Fibroblast of lung (primary cell): Measurements from ENCODE around the gene GPRIN3. TPM values are rescaled to one million over a fixed set of nuclear protein-coding genes. Genes with fewer than 3 reads are reported as not detected.

Source experiments
- DNase-seq, 2 donors: peaks; one replicate each; pipeline versions ENCODE4 v3.0.0 to v3.0.0-alpha.2; 2010; ENCODE audit warnings: low read depth in 2 of 2
- H2AFZ ChIP-seq: 2 replicates; pipeline ENCODE4 v1.5.1; 2012; ENCODE audit warnings: low read length, control low read depth, inconsistent platforms
- H3K27ac ChIP-seq: 2 replicates; pipeline ENCODE4 v1.5.1; 2011; ENCODE audit warnings: low read length, control low read depth; ENCODE audit not compliant: insufficient read depth
- H3K27me3 ChIP-seq: 2 replicates; pipeline ENCODE4 v1.5.1; 2011; ENCODE audit warnings: mild to moderate bottlenecking, low read length; ENCODE audit not compliant: control insufficient read depth, insufficient read depth
- H3K36me3 ChIP-seq: 2 replicates; pipeline ENCODE4 v1.5.1; 2011; ENCODE audit warnings: low read length; ENCODE audit not compliant: control insufficient read depth, insufficient read depth
- H3K4me1 ChIP-seq: 2 replicates; pipeline ENCODE4 v1.5.1; 2011; ENCODE audit warnings: low read length; ENCODE audit not compliant: control insufficient read depth, insufficient read depth; ENCODE audit errors: extremely low read depth
- H3K4me2 ChIP-seq: 2 replicates; pipeline ENCODE4 v1.5.1; 2011; ENCODE audit warnings: low read length, control low read depth; ENCODE audit not compliant: insufficient read depth; ENCODE audit errors: extremely low read depth
- H3K4me3 ChIP-seq, 4 experiments: fragments of 200-600 bp in 1 of 4; sonication (generic) in 1 of 4; replicated peaks in 1 of 4; 2 replicates each; pipeline ENCODE4 v1.5.1; 2011 to 2016; ENCODE audit warnings: low read length in 4 of 4, low read depth in 3 of 4, mild to moderate bottlenecking in 3 of 4, control low read depth in 2 of 4, inconsistent platforms in 1 of 4, mixed read lengths in 1 of 4; ENCODE audit not compliant: insufficient read depth in 1 of 4; ENCODE audit errors: control extremely low read depth in 1 of 4
- H3K79me2 ChIP-seq: 2 replicates; pipeline ENCODE4 v1.5.1; 2012; ENCODE audit warnings: mild to moderate bottlenecking, low read length, inconsistent platforms; ENCODE audit not compliant: control insufficient read depth, insufficient read depth
- H3K9ac ChIP-seq: 2 replicates; pipeline ENCODE4 v1.5.1; 2011; ENCODE audit warnings: mild to moderate bottlenecking, low read length, control low read depth; ENCODE audit not compliant: insufficient read depth
- H3K9me3 ChIP-seq: 2 replicates; pipeline ENCODE4 v1.5.1; 2012; ENCODE audit warnings: low read depth, low read length; ENCODE audit not compliant: control insufficient read depth, insufficient read depth
- H4K20me1 ChIP-seq: 2 replicates; pipeline ENCODE4 v1.5.1; 2011; ENCODE audit warnings: low read length; ENCODE audit not compliant: control insufficient read depth, insufficient read depth; ENCODE audit errors: extremely low read depth
- CTCF ChIP-seq, 2 donors: IDR thresholded peaks in 1 of 2; conservative IDR thresholded peaks in 1 of 2; 1 replicate in 1 of 2; 2 replicates in 1 of 2; pipeline ENCODE4 v1.5.1; 2011 to 2012; ENCODE audit warnings: low read length in 2 of 2, control low read depth in 1 of 2, inconsistent platforms in 1 of 2, low read depth in 1 of 2, mild to moderate bottlenecking in 1 of 2
- EZH2 ChIP-seq: IDR thresholded peaks from 2 replicates; pipeline ENCODE4 v1.5.1; 2012; ENCODE audit warnings: low read length, control low read depth, mild to moderate bottlenecking; ENCODE audit errors: missing control alignments
- polyA plus RNA-seq, 2 donors: library from polyadenylated mRNA; depleted of rRNA in 1 of 2; stranded (reverse) in 1 of 2; unstranded in 1 of 2; fragments of >200 nt; gene quantifications; 2 replicates each; pipeline ENCODE4 v1.2.1, GENCODE V29; 2011 to 2012; ENCODE audit warnings: missing spikeins in 1 of 2
- total RNA-seq: library from RNA; depleted of rRNA; stranded (reverse); fragments of >200 nt; gene quantifications from 2 replicates; pipeline ENCODE4 v1.2.1, GENCODE V29; 2014

The GPRIN3 gene
- total and polyA plus RNA-seq, 2 donors (not counting 1 experiment from before 2014, with no cell fraction given), result under 0.01 to 0.01 TPM

DNA sequence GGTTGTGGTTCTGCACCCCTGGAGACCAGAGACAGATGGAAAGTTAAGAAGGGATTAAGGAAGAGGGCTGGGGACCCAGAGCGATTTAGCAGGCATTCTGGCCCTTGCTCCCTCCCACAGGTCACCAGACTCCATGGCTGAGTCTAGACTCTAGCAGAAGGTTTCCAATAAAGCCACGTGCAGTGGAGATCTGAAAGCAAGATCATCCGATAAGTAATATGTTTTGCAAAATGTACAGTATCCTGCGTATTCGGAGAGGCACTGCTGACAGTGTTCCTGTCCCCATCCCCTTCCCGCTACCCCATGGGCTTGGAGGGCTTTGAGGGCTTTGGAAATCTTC, 531 bp upstream of the GPRIN3 start:
- no peaks in the 10 kb centered on the region for H3K9me3 ChIP-seq
- no peaks in the 10 kb centered on the region for H3K36me3 ChIP-seq
- no peak overlapping the region for H3K4me2 ChIP-seq
- no peaks in the 10 kb centered on the region for H3K4me1 ChIP-seq
- no peak for TF ChIP-seq CTCF (conservative IDR thresholded peaks at IDR 0.05 in 1 of 2, IDR thresholded peaks at IDR 0.05 in 1 of 2; ENCODE audit: low read depth in 1 of 2, low read length in 2 of 2)
- TF ChIP-seq EZH2, result no peak
- peaks cover 16% of the 10 kb centered on the region for H3K27me3 ChIP-seq
- H3K79me2 ChIP-seq, result no peaks in the 10 kb centered on the region
- peak overlapping the region; percentile 40 to 63 (median 50) for H3K4me3 ChIP-seq
- no peak overlapping the region for H3K27ac ChIP-seq
- H4K20me1 ChIP-seq, result no peaks in the 10 kb centered on the region
- peak; percentile 9 to 10 for DNase-seq
- no peak overlapping the region for H3K9ac ChIP-seq
- no peak overlapping the region for H2AFZ ChIP-seq

DNA sequence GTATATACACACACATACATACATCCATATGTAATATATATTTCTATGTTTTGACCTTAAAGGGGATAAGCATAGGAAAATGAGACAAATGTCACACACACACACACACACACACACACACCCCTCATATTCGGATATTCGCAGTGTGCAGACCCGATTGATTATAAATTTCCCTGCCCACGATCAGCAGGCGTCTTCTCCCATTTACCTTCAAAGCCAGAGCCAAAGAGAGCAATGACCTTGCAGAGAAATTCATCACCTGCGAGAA, 488 bp downstream of the GPRIN3 start:
- no peak overlapping the region for H2AFZ ChIP-seq
- no peak for TF ChIP-seq CTCF (conservative IDR thresholded peaks at IDR 0.05 in 1 of 2, IDR thresholded peaks at IDR 0.05 in 1 of 2; ENCODE audit: low read depth in 1 of 2, low read length in 2 of 2)
- TF ChIP-seq EZH2, result no peak
- H3K27me3 ChIP-seq, result peaks cover 16% of the 10 kb centered on the region
- no peak overlapping the region for H3K27ac ChIP-seq
- H3K9ac ChIP-seq, result no peak overlapping the region
- no peak for DNase-seq
- H3K36me3 ChIP-seq, result no peaks in the 10 kb centered on the region
- H3K4me3 ChIP-seq, result peak overlapping the region in 2 of 4 experiments; percentile 41 to 63
- peak overlapping the region; percentile 70 for H3K4me2 ChIP-seq
- no peaks in the 10 kb centered on the region for H3K9me3 ChIP-seq
- H3K79me2 ChIP-seq, result no peaks in the 10 kb centered on the region
- no peaks in the 10 kb centered on the region for H3K4me1 ChIP-seq
- no peaks in the 10 kb centered on the region for H4K20me1 ChIP-seq

DNA sequence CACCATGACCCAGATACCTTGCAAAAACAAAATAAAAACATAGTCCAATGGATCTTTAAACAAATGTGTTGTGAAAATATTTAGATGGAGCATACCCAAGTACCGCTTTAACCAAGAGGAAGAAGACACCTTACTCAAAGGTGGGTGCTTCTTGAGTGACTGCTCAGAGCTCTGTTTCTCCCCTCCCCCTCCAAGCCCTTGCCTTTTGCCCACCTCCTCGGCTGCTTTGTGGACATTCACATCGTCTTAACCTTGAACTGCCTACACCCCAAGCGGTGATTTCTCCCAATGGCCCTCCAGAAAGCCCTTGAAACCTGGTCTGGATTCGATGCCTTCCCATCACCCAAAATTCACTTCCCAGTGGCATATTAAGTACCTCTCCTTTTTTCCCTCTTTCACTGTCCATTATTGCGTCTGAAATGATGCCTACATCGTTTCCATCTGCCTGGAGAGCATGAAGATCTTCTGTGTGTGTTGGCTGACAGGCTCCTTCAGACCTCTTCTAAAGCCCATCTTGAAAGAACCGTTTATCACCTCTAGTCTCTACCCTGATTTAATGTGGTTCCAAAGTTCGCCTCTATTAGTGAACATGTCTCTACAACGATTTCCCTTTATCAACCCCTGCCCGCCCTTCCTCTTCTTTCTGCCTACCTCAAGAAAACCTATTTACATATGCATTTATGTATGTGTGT, 968 bp downstream of the GPRIN3 start:
- no peak for TF ChIP-seq EZH2
- TF ChIP-seq CTCF (conservative IDR thresholded peaks at IDR 0.05 in 1 of 2, IDR thresholded peaks at IDR 0.05 in 1 of 2; ENCODE audit: low read depth in 1 of 2, low read length in 2 of 2), result no peak
- Histone ChIP-seq H3K79me2 (no peaks in the 10 kb centered on the region), H3K27me3 (peaks cover 16% of the 10 kb centered on the region), H2AFZ (no peak overlapping the region), H4K20me1 (no peaks in the 10 kb centered on the region), H3K4me3 (no peak overlapping the region), H3K9ac (no peak overlapping the region), H3K4me2 (no peak overlapping the region), H3K4me1 (no peaks in the 10 kb centered on the region), H3K36me3 (no peaks in the 10 kb centered on the region), H3K9me3 (no peaks in the 10 kb centered on the region), H3K27ac (no peak overlapping the region)
- no peak for DNase-seq
